CD4-positive, CD25-positive, alpha-beta regulatory T cell (primary cell): Measurements from ENCODE around the gene SLC7A9. TPM values are rescaled to one million over a fixed set of nuclear protein-coding genes. Genes with fewer than 3 reads are reported as not detected.
A peak's percentile ranks its signal among the peaks of the same experiment; 100 is the strongest.

Experiments used
- ATAC-seq, 2 donors: fragments of 150-1000 bp; cut with Tn5 transposase; one replicate each; pipeline ENCODE4 v1.10.0; 2021; ENCODE audit warnings: low read depth in 2 of 2, moderate number of reproducible peaks in 2 of 2, moderate library complexity in 1 of 2
- DNase-seq, 3 donors: peaks; one replicate each; pipeline versions ENCODE4 v3.0.0 to v3.0.0-alpha.2; 2012 to 2022; ENCODE audit warnings: mixed read lengths in 1 of 3
- H3K27ac ChIP-seq: one replicate; pipeline ENCODE4 v1.7.0; 2013; ENCODE audit warnings: mild to moderate bottlenecking, low read length; ENCODE audit not compliant: insufficient read depth, poor library complexity, severe bottlenecking
- H3K27me3 ChIP-seq: one replicate; pipeline ENCODE4 v1.7.0; 2013; ENCODE audit warnings: low read length; ENCODE audit not compliant: control insufficient read depth, insufficient read depth
- H3K36me3 ChIP-seq: one replicate; pipeline ENCODE4 v1.7.0; 2013; ENCODE audit warnings: mild to moderate bottlenecking, low read length, moderate library complexity; ENCODE audit not compliant: control insufficient read depth, insufficient read depth
- H3K4me1 ChIP-seq: 2 replicates; pipeline ENCODE4 v1.7.0; 2013; ENCODE audit warnings: mild to moderate bottlenecking, low read length; ENCODE audit not compliant: insufficient read depth, control insufficient read depth, poor library complexity, severe bottlenecking
- H3K4me3 ChIP-seq: one replicate; pipeline ENCODE4 v1.7.0; 2013; ENCODE audit warnings: low read depth, mild to moderate bottlenecking, low read length, moderate library complexity
- H3K9me3 ChIP-seq, 2 experiments: 1 replicate in 1 of 2; 2 replicates in 1 of 2; pipeline ENCODE4 v1.7.0; 2013; ENCODE audit warnings: low read length in 2 of 2, mild to moderate bottlenecking in 1 of 2, moderate library complexity in 1 of 2; ENCODE audit not compliant: control insufficient read depth in 2 of 2
- H3K27ac Mint-ChIP-seq, 3 donors: one replicate each; pipeline ENCODE4 v1.8.0; 2020 to 2022; ENCODE audit warnings: mild to moderate bottlenecking in 3 of 3, mixed read lengths in 3 of 3, moderate library complexity in 2 of 3
- H3K27me3 Mint-ChIP-seq: one replicate; pipeline ENCODE4 v1.8.0; 2022; ENCODE audit warnings: mild to moderate bottlenecking, mixed read lengths
- H3K36me3 Mint-ChIP-seq: one replicate; pipeline ENCODE4 v1.8.0; 2020; ENCODE audit warnings: mixed read lengths
- H3K4me1 Mint-ChIP-seq, 4 donors: one replicate each; pipeline ENCODE4 v1.8.0; 2020 to 2022; ENCODE audit warnings: mixed read lengths in 4 of 4, mild to moderate bottlenecking in 1 of 4
- H3K4me3 Mint-ChIP-seq, 4 donors: one replicate each; pipeline ENCODE4 v1.8.0; 2020 to 2022; ENCODE audit warnings: mild to moderate bottlenecking in 4 of 4, mixed read lengths in 4 of 4, moderate library complexity in 3 of 4
- H3K9me3 Mint-ChIP-seq, 7 donors: one replicate each; pipeline ENCODE4 v1.8.0; 2020 to 2022; ENCODE audit warnings: mixed read lengths in 7 of 7, mild to moderate bottlenecking in 3 of 7, moderate library complexity in 2 of 7
- polyA plus RNA-seq, 4 donors: library from polyadenylated mRNA; unstranded; fragments of 300-500 nt; fragmentation: Illumina TruSeq; gene quantifications; one replicate each; pipeline ENCODE4 v1.2.3, GENCODE V29; 2021
- total RNA-seq: library from RNA; stranded (reverse); gene quantifications from one replicate; pipeline ENCODE4 v1.2.3, GENCODE V29; 2022

Gene SLC7A9
- total and polyA plus RNA-seq, 5 donors from 2014 or later: 0.32 TPM; not detected in 4

GRCh38 chr19:32876236-32876918, 6.8 kb upstream of the SLC7A9 start:
- DNase-seq: peak in 1 of 3 donors; percentile 7
- Mint-ChIP-seq H3K27me3 (peaks cover 2% of the 10 kb centered on the region), H3K9me3 (peaks cover 0 to 2% (median 0%) of the 10 kb centered on the region in 7 donors), H3K4me1 (peaks cover 0 to 2% (median 0%) of the 10 kb centered on the region in 4 donors), H3K27ac (peak overlapping the region in 2 of 3 donors; percentile 20 to 53), H3K36me3 (peaks cover 15% of the 10 kb centered on the region), H3K4me3 (no peak overlapping the region)
- no peak overlapping the region for H3K4me3 ChIP-seq
- no peak overlapping the region for H3K27ac ChIP-seq
- no peak for ATAC-seq
- H3K9me3 ChIP-seq: no peaks in the 10 kb centered on the region
- no peaks in the 10 kb centered on the region for H3K27me3 ChIP-seq
- H3K4me1 ChIP-seq: no peaks in the 10 kb centered on the region
- H3K36me3 ChIP-seq: no peaks in the 10 kb centered on the region

GRCh38 chr19:32875428-32875827, 5.9 kb upstream of the SLC7A9 start:
- no peak overlapping the region for H3K27ac ChIP-seq
- peaks cover 0 to 2% (median 0%) of the 10 kb centered on the region in 7 donors for H3K9me3 Mint-ChIP-seq

GRCh38 chr19:32874605-32875004, 5.0 kb upstream of the SLC7A9 start:
- Histone ChIP-seq H3K27me3 (no peaks in the 10 kb centered on the region), H3K27ac (no peak overlapping the region), H3K4me3 (no peak overlapping the region), H3K9me3 (no peaks in the 10 kb centered on the region), H3K36me3 (no peaks in the 10 kb centered on the region), H3K4me1 (no peaks in the 10 kb centered on the region)
- peaks cover 0 to 2% (median 0%) of the 10 kb centered on the region in 4 donors for H3K4me1 Mint-ChIP-seq
- H3K4me3 Mint-ChIP-seq: no peak overlapping the region
- no peak overlapping the region for H3K27ac Mint-ChIP-seq
- peaks cover 4% of the 10 kb centered on the region for H3K27me3 Mint-ChIP-seq
- ATAC-seq (no peak), DNase-seq (no peak)
- peaks cover 0 to 2% (median 0%) of the 10 kb centered on the region in 7 donors for H3K9me3 Mint-ChIP-seq
- H3K36me3 Mint-ChIP-seq: peaks cover 12% of the 10 kb centered on the region

More at GRCh38 chr19:32875428-32875827, 5.9 kb upstream of the SLC7A9 start:
- Mint-ChIP-seq H3K36me3 (peaks cover 15% of the 10 kb centered on the region), H3K4me1 (peaks cover 0 to 2% (median 0%) of the 10 kb centered on the region in 4 donors), H3K27ac (no peak overlapping the region), H3K4me3 (no peak overlapping the region), H3K27me3 (peaks cover 4% of the 10 kb centered on the region)
- Histone ChIP-seq H3K4me3 (no peak overlapping the region), H3K27me3 (no peaks in the 10 kb centered on the region), H3K9me3 (no peaks in the 10 kb centered on the region), H3K36me3 (no peaks in the 10 kb centered on the region), H3K4me1 (no peaks in the 10 kb centered on the region)
- DNase-seq (no peak), ATAC-seq (no peak)

- peaks cover 0 to 2% (median 0%) of the 10 kb centered on the region in 4 donors for H3K4me1 Mint-ChIP-seq
- Histone ChIP-seq H3K27me3 (no peaks in the 10 kb centered on the region), H3K4me3 (no peak overlapping the region), H3K9me3 (no peaks in the 10 kb centered on the region), H3K4me1 (no peaks in the 10 kb centered on the region), H3K36me3 (no peaks in the 10 kb centered on the region), H3K27ac (no peak overlapping the region)
- ATAC-seq: no peak
- peaks cover 4% of the 10 kb centered on the region for H3K27me3 Mint-ChIP-seq
- no peak overlapping the region for H3K27ac Mint-ChIP-seq
- peaks cover 5% of the 10 kb centered on the region for H3K36me3 Mint-ChIP-seq
- no peak overlapping the region for H3K4me3 Mint-ChIP-seq
- H3K9me3 Mint-ChIP-seq: peaks cover 0 to 2% (median 0%) of the 10 kb centered on the region in 7 donors
- no peak for DNase-seq
Observed at GRCh38 chr19:32873247-32873959, 3.8 kb upstream of the SLC7A9 start.

- no peak for ATAC-seq
- Mint-ChIP-seq H3K9me3 (peaks cover 0 to 2% (median 0%) of the 10 kb centered on the region in 7 donors), H3K36me3 (no peaks in the 10 kb centered on the region), H3K4me3 (no peak overlapping the region), H3K4me1 (peaks cover 0 to 2% (median 0%) of the 10 kb centered on the region in 4 donors), H3K27ac (no peak overlapping the region), H3K27me3 (peaks cover 4% of the 10 kb centered on the region)
- Histone ChIP-seq H3K4me1 (no peaks in the 10 kb centered on the region), H3K36me3 (no peaks in the 10 kb centered on the region), H3K27ac (no peak overlapping the region), H3K27me3 (no peaks in the 10 kb centered on the region), H3K4me3 (no peak overlapping the region), H3K9me3 (no peaks in the 10 kb centered on the region)
- no peak for DNase-seq
Observed at GRCh38 chr19:32872391-32872790, 2.8 kb upstream of the SLC7A9 start.

- H3K4me1 Mint-ChIP-seq: no peaks in the 10 kb centered on the region
- Histone ChIP-seq H3K36me3 (no peaks in the 10 kb centered on the region), H3K9me3 (no peaks in the 10 kb centered on the region), H3K4me3 (no peak overlapping the region), H3K4me1 (no peaks in the 10 kb centered on the region), H3K27me3 (no peaks in the 10 kb centered on the region), H3K27ac (no peak overlapping the region)
- no peak for DNase-seq
- no peak for ATAC-seq
- H3K27ac Mint-ChIP-seq: no peak overlapping the region
- peaks cover 4% of the 10 kb centered on the region for H3K27me3 Mint-ChIP-seq
- H3K9me3 Mint-ChIP-seq: peaks cover 0 to 2% (median 0%) of the 10 kb centered on the region in 7 donors
- H3K4me3 Mint-ChIP-seq: no peak overlapping the region
- H3K36me3 Mint-ChIP-seq: no peaks in the 10 kb centered on the region
Observed at GRCh38 chr19:32870981-32871451, 1.4 kb upstream of the SLC7A9 start.

- H3K9me3 ChIP-seq: no peaks in the 10 kb centered on the region
- H3K27me3 Mint-ChIP-seq: peaks cover 4% of the 10 kb centered on the region
- H3K4me1 Mint-ChIP-seq: peaks cover 0 to 2% (median 0%) of the 10 kb centered on the region in 4 donors
- H3K9me3 Mint-ChIP-seq: peaks cover 0 to 2% (median 0%) of the 10 kb centered on the region in 7 donors
- no peak for ATAC-seq
- H3K4me1 ChIP-seq: no peaks in the 10 kb centered on the region
- no peak overlapping the region for H3K4me3 Mint-ChIP-seq
- no peaks in the 10 kb centered on the region for H3K36me3 Mint-ChIP-seq
- no peaks in the 10 kb centered on the region for H3K36me3 ChIP-seq
- no peaks in the 10 kb centered on the region for H3K27me3 ChIP-seq
- no peak overlapping the region for H3K4me3 ChIP-seq
- peak overlapping the region in 1 of 3 donors; percentile 52 for H3K27ac Mint-ChIP-seq
- no peak overlapping the region for H3K27ac ChIP-seq
- no peak for DNase-seq
Observed at GRCh38 chr19:32869966-32870573, 503 bp upstream of the SLC7A9 start.
